Memory B cell (primary cell): ENCODE data around the gene LILRB5.
A peak's percentile ranks its signal among the peaks of the same experiment; 100 is the strongest.
"Not testable (repeated sequence)": the region's sequence is repeated elsewhere in the genome, so short reads cannot be mapped to it uniquely, and the experiment has no call there.

Experiments used
- ATAC-seq: fragments of 150-1000 bp; cut with Tn5 transposase; 2 replicates; pipeline ENCODE4 v1.10.0; 2021; ENCODE audit warnings: low read depth, mild to moderate bottlenecking, moderate library complexity
- DNase-seq, 2 donors: peaks; one replicate each; pipeline ENCODE4 v3.0.0; 2022; ENCODE audit warnings: low spot score in 2 of 2
- H3K27ac Mint-ChIP-seq: one replicate; pipeline ENCODE4 v1.8.0; 2022; ENCODE audit warnings: mild to moderate bottlenecking, moderate library complexity, mixed read lengths
- H3K27me3 Mint-ChIP-seq: one replicate; pipeline ENCODE4 v1.8.0; 2022; ENCODE audit warnings: mixed read lengths
- H3K36me3 Mint-ChIP-seq: one replicate; pipeline ENCODE4 v1.8.0; 2022; ENCODE audit warnings: mild to moderate bottlenecking, mixed read lengths
- H3K4me1 Mint-ChIP-seq: one replicate; pipeline ENCODE4 v1.8.0; 2022; ENCODE audit warnings: mixed read lengths
- H3K4me3 Mint-ChIP-seq: one replicate; pipeline ENCODE4 v1.8.0; 2022; ENCODE audit warnings: mild to moderate bottlenecking, moderate library complexity, mixed read lengths
- H3K9me3 Mint-ChIP-seq: one replicate; pipeline ENCODE4 v1.8.0; 2022; ENCODE audit warnings: mixed read lengths

LILRB5 gene

DNA sequence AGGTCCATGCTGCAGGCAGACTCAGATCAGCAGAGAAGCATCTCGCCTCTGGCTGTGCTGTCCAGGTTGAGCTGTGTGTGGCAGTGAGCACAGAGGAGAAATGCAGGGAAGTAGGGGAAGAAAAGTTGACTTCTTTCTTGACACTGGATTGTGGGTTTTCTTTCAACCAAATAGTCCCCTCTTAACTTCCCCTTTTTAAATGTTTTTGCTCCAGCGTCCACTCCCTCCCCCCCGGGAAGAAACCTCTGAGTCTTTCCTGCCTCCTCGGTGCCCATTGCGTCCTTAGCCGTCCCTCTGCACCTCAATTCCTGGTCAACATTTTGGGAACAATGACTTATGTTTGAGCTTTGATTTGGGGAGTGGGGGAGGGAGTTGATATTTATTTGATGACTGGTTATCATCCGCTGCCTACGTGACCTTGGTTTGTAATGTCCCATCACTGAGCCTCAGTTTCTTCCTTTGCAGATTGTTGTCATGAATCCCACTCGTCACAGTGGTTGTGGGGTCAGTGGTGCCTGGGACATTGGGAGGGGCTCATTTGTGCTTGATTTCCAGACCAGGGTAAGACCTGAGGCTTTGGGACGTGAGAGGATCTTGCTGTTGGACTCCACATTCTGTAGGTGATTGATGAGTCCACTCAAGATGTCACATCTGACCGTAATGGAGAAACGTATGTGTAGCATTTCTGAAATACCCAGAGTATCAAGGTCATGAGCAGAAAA, 24.1 kb upstream of the LILRB5 start, which contains the start of gene LILRB2:
Gene LILRB2 (minus strand): TSS at position 104 of the 722 bp plus-strand sequence. CDS start 614 bp downstream, outside the sequence.
- Mint-ChIP-seq H3K27me3 (peaks cover 13% of the 10 kb centered on the region), H3K4me3 (peak within 1 kb of the TSS; percentile 77), H3K4me1 (peaks cover 32% of the 10 kb centered on the region), H3K36me3 (no peaks in the 10 kb centered on the region), H3K27ac (peak within 1 kb of the TSS; percentile 22), H3K9me3 (no peaks in the 10 kb centered on the region)
- no peak for DNase-seq
- ATAC-seq: peak; percentile 26

DNA sequence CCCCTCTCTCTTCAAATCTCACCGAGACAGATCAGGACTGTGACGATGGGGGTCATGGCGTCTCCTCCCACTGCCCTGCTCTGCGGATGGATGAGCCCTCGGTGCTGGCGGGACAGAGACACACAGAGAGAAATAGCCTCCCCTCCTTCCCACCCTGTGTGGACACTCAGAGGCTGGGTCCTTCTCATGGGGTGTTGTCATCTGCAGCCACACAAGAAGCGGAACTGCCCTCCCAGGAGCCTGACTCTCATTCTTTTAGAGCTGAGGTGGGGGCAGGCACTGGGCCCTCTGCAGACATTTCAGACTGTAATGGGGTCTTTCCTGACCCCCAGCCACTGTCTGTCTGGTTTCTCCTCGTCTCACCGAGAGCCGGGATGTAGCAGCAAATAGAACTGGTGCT, 23.4 kb upstream of the LILRB5 start:
- H3K36me3 Mint-ChIP-seq, H3K9me3 Mint-ChIP-seq, DNase-seq, ATAC-seq: not testable (repeated sequence)
- Mint-ChIP-seq H3K27me3 (peaks cover 14% of the 10 kb centered on the region), H3K4me1 (peaks cover 30% of the 10 kb centered on the region), H3K27ac (peak overlapping the region; percentile 22), H3K4me3 (peak overlapping the region; percentile 77)

DNA sequence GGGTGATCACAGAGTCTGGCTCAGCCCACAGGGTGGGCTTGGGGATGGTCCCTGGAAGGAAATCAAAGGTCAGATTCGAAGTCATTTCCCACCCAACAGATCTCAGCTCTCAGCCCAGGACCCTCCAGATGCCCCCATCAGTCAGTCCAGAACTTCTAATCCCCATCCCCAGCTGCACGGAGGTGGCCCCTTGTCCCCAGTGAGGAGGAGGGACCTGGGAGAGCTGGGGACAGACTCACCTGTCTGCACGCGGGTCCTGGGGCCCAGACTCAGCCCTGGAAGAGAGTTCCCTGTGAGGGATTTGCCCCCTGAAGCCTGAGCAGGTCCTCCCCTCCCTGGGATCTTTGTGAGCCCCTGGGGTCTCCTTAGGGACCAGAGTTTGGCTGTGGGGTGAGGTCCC, 23.0 kb upstream of the LILRB5 start:
- H3K4me3 Mint-ChIP-seq, H3K36me3 Mint-ChIP-seq, H3K9me3 Mint-ChIP-seq, H3K27ac Mint-ChIP-seq, ATAC-seq, DNase-seq: not testable (repeated sequence)
- peaks cover 29% of the 10 kb centered on the region for H3K4me1 Mint-ChIP-seq
- peaks cover 14% of the 10 kb centered on the region for H3K27me3 Mint-ChIP-seq

DNA sequence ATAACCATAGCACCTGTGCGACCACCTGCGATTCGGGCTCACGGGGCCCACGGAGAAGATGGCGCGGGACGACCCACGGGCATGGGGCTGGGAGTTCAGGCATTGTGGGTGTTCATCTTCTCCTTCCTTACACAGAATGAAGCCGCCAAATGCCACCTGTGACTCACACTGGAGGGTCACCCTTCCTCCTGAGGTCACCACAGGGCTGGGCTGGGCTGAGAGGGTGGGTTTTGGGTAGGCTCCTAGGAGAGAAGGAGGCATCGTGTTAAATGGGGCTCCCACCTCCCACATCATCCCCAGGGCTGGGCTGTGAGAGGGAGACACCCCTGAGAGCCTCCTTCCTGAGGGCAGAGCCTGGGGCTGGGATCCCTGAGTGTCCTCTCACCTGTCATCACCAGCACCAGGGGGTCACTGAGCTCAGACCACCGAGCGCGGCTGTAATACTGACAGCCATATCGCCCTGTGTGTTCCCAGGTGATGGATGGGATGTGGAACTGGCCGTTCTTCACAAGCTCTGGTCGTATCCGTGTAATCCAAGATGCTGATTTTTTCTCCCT, 22.4 kb upstream of the LILRB5 start:
- H3K4me3 Mint-ChIP-seq: no peak overlapping the region
- H3K27me3 Mint-ChIP-seq: peaks cover 10% of the 10 kb centered on the region
- H3K9me3 Mint-ChIP-seq: no peaks in the 10 kb centered on the region
- peaks cover 24% of the 10 kb centered on the region for H3K4me1 Mint-ChIP-seq
- H3K36me3 Mint-ChIP-seq: no peaks in the 10 kb centered on the region
- no peak for ATAC-seq
- no peak overlapping the region for H3K27ac Mint-ChIP-seq
- no peak for DNase-seq

DNA sequence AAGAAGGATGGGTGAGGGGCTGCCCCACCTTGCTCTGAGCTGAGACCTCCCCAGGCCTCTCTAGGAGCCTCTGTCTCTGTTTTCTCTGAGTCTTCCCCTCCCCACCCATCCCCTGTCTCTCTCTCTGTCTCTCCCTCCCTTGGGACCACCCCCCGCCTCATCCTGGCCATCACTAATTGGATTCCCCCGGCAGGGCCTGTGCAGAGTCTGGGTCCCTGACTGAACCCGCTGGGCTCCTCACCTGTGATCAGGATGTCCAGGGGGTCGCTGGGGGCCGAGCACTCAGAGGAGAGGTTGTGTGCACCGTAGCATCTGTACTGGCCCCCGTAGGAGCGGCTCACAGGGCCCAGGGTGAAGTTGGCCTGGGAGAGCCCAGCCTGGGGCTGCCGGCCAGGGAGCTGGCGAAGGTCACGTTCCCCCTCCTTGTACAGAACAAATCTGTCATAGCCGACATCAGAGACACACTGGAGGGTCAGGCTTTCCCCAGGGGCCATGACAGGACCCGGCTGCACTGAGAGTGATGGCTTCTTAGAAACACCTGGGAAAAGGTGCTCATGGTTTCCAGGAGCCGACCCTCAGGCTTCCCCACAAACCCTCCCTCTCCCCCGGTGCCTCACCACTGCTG, 21.6 kb upstream of the LILRB5 start:
- not testable (repeated sequence) for H3K27ac Mint-ChIP-seq, ATAC-seq, DNase-seq, H3K9me3 Mint-ChIP-seq, H3K36me3 Mint-ChIP-seq, H3K4me3 Mint-ChIP-seq
- Mint-ChIP-seq H3K27me3 (peaks cover 10% of the 10 kb centered on the region), H3K4me1 (peaks cover 24% of the 10 kb centered on the region)

DNA sequence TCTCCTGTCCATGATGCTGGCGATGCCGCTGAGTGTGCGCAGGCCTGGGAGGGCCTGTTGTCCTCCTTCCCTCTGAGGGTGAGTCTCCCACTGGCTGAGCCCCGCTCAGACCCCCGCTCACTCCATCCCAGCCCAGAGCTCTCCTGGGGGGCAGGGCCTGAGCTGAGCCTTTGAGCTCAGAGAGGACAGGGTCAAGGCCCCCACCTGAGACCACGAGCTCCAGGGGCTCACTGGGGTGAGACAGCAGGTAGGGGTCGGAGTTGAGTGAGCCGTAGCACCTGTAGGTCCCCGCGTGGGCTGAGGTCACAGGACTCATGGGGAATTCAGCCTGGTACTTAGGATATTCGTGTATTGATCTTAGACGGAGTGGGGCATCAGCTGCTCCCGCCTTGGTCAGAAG, 21.0 kb upstream of the LILRB5 start:
- H3K27ac Mint-ChIP-seq, H3K36me3 Mint-ChIP-seq, H3K9me3 Mint-ChIP-seq, H3K4me3 Mint-ChIP-seq, DNase-seq, ATAC-seq: not testable (repeated sequence)
- Mint-ChIP-seq H3K27me3 (peaks cover 10% of the 10 kb centered on the region), H3K4me1 (peaks cover 21% of the 10 kb centered on the region)

DNA sequence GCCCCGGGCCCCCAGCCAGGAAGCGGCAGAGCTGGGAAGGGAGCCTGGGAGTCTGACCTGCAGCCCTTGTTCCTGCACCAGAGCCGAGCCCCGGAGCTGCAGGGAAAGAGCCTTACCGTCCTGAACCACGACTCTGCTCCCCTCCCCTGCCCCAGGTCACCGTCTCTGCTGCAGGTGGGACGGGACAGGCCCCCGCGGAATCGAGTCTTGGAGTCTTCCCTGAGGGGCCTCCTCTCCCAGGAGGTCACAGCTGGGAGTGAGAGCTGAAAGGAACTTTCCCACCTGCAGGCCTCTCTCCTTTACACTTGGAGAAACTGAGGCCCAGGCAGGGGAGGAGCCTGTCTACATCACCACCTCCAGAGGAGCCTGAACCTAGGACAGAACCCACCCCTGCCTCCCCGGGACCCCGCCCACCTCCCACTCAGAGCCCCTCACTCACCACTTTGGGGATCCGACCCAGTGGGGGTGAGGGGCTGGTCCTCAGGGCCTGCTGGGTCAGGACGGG, 20.1 kb upstream of the LILRB5 start:
- not testable (repeated sequence) for ATAC-seq, H3K4me3 Mint-ChIP-seq, H3K36me3 Mint-ChIP-seq, H3K27ac Mint-ChIP-seq, H3K9me3 Mint-ChIP-seq, DNase-seq
- Mint-ChIP-seq H3K4me1 (peaks cover 15% of the 10 kb centered on the region), H3K27me3 (peaks cover 10% of the 10 kb centered on the region)

DNA sequence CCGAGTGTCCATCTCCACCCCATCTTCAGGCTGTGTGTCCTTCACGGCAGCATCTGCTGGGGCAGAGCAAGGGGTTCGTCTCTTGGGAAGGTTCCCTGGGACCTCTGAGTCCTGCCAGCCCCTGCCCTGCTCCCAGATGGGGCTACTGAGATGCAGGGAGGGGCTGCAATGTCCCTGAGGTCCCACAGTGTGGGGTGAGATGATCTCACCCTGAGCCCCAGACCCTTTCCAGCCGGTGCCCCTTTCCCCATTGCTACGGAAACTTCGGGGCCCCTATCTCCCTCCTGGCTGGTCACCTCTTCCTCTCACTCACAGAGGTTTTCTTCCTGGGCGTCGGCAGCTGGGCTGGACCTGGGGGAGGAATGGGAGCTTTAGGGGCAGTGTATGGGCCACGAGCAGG, 18.9 kb upstream of the LILRB5 start:
- Mint-ChIP-seq H3K4me3 (no peak overlapping the region), H3K27ac (no peak overlapping the region), H3K4me1 (peaks cover 11% of the 10 kb centered on the region), H3K9me3 (no peaks in the 10 kb centered on the region), H3K36me3 (no peaks in the 10 kb centered on the region), H3K27me3 (peaks cover 7% of the 10 kb centered on the region)
- DNase-seq (no peak), ATAC-seq (no peak)

DNA sequence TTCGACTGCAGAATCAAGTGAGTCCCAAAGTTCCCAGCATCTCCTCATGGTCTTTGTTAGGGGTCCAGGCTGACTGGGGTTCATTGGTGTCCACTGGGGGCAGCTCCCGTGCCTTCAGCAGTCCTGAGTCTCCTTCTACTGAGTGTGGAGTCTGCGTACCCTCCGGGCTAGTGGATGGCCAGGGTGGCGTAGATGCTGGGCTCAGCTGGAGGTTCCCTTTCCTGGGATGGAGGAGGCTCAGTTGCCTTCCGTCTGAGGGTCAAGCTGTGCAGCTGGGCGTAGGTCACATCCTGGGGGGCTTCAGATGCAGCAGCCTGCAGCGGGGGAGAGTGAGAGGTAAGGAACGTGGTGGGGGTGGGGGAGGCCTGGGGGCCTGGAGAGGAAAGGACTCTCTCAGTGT, 17.4 kb upstream of the LILRB5 start:
- not testable (repeated sequence) for H3K9me3 Mint-ChIP-seq, ATAC-seq, H3K27me3 Mint-ChIP-seq, H3K27ac Mint-ChIP-seq, H3K4me3 Mint-ChIP-seq, H3K4me1 Mint-ChIP-seq, DNase-seq, H3K36me3 Mint-ChIP-seq

DNA sequence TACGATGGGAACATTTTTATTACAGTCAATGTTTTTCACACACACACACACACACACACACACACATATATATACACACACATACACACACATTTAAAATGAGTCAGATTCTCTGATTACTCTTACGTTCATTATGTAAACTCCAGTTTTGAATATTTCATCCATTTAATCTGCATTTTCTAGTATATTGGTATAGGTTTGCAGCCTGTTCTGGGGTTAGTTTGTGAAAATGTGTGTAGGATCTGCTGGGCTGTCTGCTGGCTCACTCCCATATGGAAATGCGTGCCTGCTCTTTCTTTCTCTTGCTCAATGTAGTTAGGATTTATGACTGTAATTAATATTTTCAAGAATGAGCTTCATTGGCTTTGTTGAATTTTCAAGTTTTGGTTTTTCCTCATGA, 16.7 kb upstream of the LILRB5 start:
- H3K36me3 Mint-ChIP-seq: no peaks in the 10 kb centered on the region
- H3K4me1 Mint-ChIP-seq: peaks cover 6% of the 10 kb centered on the region
- no peak overlapping the region for H3K27ac Mint-ChIP-seq
- no peak for ATAC-seq
- no peaks in the 10 kb centered on the region for H3K9me3 Mint-ChIP-seq
- H3K4me3 Mint-ChIP-seq: no peak overlapping the region
- peaks cover 6% of the 10 kb centered on the region for H3K27me3 Mint-ChIP-seq
- DNase-seq: no peak

DNA sequence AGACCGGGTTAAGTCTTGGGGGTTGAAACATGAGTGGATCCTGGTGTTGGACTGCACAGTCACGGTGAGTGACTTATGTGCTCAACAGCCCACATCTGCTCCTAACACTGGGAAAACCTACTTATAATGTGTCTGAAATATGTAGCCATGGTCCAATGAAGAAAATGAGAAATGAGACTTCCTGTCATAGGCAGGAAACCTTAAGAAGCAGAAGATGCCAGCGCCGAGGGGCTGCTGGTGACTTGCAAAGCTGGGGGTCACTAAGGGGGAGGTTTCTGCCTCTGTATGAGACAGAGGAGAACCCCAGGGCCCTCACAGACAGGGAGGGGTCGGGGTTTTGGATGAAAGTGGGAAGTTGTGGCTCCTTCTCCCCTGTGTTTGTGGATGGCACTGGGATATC, 15.1 kb upstream of the LILRB5 start:
- not testable (repeated sequence) for H3K9me3 Mint-ChIP-seq, H3K4me3 Mint-ChIP-seq, DNase-seq, H3K27ac Mint-ChIP-seq, H3K27me3 Mint-ChIP-seq, ATAC-seq, H3K4me1 Mint-ChIP-seq, H3K36me3 Mint-ChIP-seq

DNA sequence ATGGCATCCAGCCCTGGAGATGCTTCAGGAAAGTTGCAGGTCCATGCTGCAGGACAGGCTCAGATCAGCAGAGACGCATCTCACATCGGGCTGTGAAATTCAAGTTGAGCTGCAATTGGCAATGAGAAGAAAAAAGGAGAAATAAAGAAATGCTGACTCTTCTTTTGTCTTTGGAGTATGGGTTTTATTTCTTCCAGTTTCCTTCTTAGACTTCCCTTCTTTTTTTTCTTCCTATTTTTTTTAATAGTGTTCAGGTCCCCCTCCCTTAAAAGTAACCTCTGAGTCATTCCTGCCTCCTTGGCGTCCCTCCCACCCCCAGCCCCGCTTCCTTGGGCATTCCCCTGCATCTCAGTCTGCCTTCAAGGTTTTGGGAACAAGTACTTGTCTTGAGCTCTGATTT, 14.5 kb upstream of the LILRB5 start:
- H3K27ac Mint-ChIP-seq, H3K36me3 Mint-ChIP-seq, H3K4me1 Mint-ChIP-seq, DNase-seq, H3K27me3 Mint-ChIP-seq, ATAC-seq, H3K4me3 Mint-ChIP-seq, H3K9me3 Mint-ChIP-seq: not testable (repeated sequence)

DNA sequence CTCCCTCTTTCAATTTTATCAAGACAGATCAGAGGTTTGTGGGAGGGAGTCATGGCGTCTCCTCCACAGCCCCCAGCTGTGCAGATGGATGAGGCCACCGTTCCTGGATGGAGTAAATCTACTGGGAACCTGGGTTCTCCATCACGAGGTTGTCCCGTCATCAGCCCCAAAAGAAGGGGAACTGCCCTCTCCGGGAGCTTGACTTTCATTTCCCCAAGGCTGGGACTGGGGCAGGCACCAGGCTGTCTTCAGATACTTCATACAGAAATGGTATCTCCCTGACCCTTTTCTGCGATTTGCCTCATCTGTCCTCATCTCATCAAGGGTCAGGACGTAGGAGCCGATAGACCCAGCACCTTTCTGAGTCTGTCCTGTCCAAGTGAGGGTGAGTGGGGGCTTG, 14.0 kb upstream of the LILRB5 start:
- H3K27me3 Mint-ChIP-seq: peaks cover 8% of the 10 kb centered on the region
- no peaks in the 10 kb centered on the region for H3K36me3 Mint-ChIP-seq
- H3K27ac Mint-ChIP-seq: no peak overlapping the region
- ATAC-seq: peak; percentile 64
- peaks cover 8% of the 10 kb centered on the region for H3K4me1 Mint-ChIP-seq
- no peaks in the 10 kb centered on the region for H3K9me3 Mint-ChIP-seq
- no peak for DNase-seq
- H3K4me3 Mint-ChIP-seq: no peak overlapping the region

DNA sequence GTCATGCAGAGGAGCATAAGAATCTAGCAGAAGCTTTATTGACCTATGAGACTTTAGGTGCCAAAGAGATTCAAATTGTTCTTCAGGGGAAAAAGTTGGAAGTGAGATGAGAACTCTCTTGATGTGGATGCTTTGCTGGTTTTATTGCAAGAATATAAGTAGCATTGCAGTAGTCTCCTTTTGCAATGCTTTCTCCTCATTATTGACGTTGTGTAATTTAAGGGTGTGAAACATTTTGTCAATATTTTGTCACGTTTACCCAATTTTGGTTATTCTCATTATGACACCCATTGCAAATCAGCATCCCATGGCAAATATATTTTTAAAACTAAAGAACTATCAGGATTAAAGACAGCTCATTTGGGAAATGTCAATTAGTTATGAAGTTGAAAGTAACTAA, 11.9 kb upstream of the LILRB5 start:
- Mint-ChIP-seq H3K36me3 (no peaks in the 10 kb centered on the region), H3K9me3 (no peaks in the 10 kb centered on the region), H3K27me3 (peaks cover 12% of the 10 kb centered on the region), H3K4me3 (no peak overlapping the region), H3K4me1 (peaks cover 11% of the 10 kb centered on the region), H3K27ac (no peak overlapping the region)
- no peak for ATAC-seq
- DNase-seq: no peak
